ENCODE data around the gene KANK2. TPM values are rescaled to one million over a fixed set of nuclear protein-coding genes. Genes with fewer than 3 reads are reported as not detected.

Gene KANK2
- total and polyA plus RNA-seq, 2 of the 8 experiments (the other 6 are each of a cell fraction or from before 2014, with no cell fraction given): 25.2 to 42.3 TPM

DNA sequence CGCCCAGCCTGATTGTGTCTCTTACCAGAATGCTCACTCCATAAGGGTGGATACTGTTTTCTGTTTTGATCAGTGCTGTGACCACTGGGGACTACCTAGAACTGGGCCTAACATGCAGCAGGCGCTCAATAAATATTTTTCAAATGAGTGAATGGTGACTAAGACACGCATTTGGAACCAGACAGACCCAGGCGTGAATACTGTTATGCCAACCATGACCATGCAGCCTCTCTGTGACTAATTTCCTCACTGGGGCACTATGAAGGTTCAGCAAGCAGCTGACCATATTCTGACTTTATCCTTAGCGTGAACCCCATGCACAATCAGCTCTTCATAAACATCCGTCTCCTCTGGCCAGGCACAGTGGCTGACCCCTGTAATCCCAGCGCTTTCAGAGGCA, 28.8 kb downstream of the KANK2 start (continued):
- TF ChIP-seq, protein P1, sequence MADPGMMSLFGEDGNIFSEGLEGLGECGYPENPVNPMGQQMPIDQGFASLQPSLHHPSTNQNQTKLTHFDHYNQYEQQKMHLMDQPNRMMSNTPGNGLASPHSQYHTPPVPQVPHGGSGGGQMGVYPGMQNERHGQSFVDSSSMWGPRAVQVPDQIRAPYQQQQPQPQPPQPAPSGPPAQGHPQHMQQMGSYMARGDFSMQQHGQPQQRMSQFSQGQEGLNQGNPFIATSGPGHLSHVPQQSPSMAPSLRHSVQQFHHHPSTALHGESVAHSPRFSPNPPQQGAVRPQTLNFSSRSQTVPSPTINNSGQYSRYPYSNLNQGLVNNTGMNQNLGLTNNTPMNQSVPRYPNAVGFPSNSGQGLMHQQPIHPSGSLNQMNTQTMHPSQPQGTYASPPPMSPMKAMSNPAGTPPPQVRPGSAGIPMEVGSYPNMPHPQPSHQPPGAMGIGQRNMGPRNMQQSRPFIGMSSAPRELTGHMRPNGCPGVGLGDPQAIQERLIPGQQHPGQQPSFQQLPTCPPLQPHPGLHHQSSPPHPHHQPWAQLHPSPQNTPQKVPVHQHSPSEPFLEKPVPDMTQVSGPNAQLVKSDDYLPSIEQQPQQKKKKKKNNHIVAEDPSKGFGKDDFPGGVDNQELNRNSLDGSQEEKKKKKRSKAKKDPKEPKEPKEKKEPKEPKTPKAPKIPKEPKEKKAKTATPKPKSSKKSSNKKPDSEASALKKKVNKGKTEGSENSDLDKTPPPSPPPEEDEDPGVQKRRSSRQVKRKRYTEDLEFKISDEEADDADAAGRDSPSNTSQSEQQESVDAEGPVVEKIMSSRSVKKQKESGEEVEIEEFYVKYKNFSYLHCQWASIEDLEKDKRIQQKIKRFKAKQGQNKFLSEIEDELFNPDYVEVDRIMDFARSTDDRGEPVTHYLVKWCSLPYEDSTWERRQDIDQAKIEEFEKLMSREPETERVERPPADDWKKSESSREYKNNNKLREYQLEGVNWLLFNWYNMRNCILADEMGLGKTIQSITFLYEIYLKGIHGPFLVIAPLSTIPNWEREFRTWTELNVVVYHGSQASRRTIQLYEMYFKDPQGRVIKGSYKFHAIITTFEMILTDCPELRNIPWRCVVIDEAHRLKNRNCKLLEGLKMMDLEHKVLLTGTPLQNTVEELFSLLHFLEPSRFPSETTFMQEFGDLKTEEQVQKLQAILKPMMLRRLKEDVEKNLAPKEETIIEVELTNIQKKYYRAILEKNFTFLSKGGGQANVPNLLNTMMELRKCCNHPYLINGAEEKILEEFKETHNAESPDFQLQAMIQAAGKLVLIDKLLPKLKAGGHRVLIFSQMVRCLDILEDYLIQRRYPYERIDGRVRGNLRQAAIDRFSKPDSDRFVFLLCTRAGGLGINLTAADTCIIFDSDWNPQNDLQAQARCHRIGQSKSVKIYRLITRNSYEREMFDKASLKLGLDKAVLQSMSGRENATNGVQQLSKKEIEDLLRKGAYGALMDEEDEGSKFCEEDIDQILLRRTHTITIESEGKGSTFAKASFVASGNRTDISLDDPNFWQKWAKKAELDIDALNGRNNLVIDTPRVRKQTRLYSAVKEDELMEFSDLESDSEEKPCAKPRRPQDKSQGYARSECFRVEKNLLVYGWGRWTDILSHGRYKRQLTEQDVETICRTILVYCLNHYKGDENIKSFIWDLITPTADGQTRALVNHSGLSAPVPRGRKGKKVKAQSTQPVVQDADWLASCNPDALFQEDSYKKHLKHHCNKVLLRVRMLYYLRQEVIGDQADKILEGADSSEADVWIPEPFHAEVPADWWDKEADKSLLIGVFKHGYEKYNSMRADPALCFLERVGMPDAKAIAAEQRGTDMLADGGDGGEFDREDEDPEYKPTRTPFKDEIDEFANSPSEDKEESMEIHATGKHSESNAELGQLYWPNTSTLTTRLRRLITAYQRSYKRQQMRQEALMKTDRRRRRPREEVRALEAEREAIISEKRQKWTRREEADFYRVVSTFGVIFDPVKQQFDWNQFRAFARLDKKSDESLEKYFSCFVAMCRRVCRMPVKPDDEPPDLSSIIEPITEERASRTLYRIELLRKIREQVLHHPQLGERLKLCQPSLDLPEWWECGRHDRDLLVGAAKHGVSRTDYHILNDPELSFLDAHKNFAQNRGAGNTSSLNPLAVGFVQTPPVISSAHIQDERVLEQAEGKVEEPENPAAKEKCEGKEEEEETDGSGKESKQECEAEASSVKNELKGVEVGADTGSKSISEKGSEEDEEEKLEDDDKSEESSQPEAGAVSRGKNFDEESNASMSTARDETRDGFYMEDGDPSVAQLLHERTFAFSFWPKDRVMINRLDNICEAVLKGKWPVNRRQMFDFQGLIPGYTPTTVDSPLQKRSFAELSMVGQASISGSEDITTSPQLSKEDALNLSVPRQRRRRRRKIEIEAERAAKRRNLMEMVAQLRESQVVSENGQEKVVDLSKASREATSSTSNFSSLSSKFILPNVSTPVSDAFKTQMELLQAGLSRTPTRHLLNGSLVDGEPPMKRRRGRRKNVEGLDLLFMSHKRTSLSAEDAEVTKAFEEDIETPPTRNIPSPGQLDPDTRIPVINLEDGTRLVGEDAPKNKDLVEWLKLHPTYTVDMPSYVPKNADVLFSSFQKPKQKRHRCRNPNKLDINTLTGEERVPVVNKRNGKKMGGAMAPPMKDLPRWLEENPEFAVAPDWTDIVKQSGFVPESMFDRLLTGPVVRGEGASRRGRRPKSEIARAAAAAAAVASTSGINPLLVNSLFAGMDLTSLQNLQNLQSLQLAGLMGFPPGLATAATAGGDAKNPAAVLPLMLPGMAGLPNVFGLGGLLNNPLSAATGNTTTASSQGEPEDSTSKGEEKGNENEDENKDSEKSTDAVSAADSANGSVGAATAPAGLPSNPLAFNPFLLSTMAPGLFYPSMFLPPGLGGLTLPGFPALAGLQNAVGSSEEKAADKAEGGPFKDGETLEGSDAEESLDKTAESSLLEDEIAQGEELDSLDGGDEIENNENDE (IDR thresholded peaks at IDR 0.05; ENCODE audit: insufficient replicate concordance, low read length): no peak
- no peak for TF ChIP-seq USF2 (IDR thresholded peaks at IDR 0.05; ENCODE audit: low read length)
- TF ChIP-seq GABPA (IDR thresholded peaks at IDR 0.05; ENCODE audit: borderline replicate concordance, insufficient read depth, low read length): no peak
- no peak for TF ChIP-seq KDM4A (IDR thresholded peaks at IDR 0.05; ENCODE audit: low read depth, low read length, severe bottlenecking)
- no peak for TF ChIP-seq CBX8 (IDR thresholded peaks at IDR 0.05; ENCODE audit: borderline replicate concordance, low read depth, low read length)
- TF ChIP-seq RBBP5 (IDR thresholded peaks at IDR 0.05; ENCODE audit: borderline replicate concordance, low read depth, low read length): no peak

Measured in H1 (cell line).